Measurements from ENCODE around the gene NAB1.

DNA sequence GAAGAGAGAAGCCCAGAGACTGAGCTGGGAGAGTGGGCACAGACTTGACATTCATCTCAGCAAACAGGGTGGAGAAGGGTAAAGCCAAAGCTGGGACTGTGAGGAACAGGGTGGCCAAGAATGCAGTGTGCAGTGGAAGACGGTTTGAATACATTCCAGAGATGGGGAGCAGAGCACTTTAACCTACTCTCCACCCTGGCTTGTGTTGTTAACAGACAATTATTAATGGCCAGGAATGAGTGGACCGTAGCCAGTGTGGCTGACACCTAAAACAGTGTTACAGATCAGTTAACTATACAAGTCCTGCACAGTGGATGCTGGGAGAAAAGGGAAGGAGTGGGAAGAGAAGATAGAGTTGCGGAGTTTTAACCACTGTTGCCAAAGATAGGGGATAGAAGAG is 7.4 kb upstream of the NAB1 start:
- TF ChIP-seq ZNF302 (tag by site-specific recombination; IDR thresholded peaks at IDR 0.05; ENCODE audit: low read depth): no peak
- TF ChIP-seq CTCF (tag by site-specific recombination; IDR thresholded peaks at IDR 0.05): no peak
- no peak for TF ChIP-seq ZNF24 (tag by site-specific recombination; IDR thresholded peaks at IDR 0.05)
- no peak for TF ChIP-seq ATF2 (tag by site-specific recombination; IDR thresholded peaks at IDR 0.05; ENCODE audit: low read depth)
- no peak for TF ChIP-seq PBX3 (CRISPR knock-in tag; IDR thresholded peaks at IDR 0.05)
- no peak for TF ChIP-seq KLF16 (tag by site-specific recombination; IDR thresholded peaks at IDR 0.05)
- TF ChIP-seq ZNF121 (tag by site-specific recombination; IDR thresholded peaks at IDR 0.05): no peak
- TF ChIP-seq ZNF747 (tag by site-specific recombination; IDR thresholded peaks at IDR 0.05): no peak
- TF ChIP-seq YY1 (tag by site-specific recombination; IDR thresholded peaks at IDR 0.05): no peak

Measured in HEK293 (cell line).